ENCODE measurements around the gene MRGPRE. TPM values are rescaled to one million over a fixed set of nuclear protein-coding genes. Genes with fewer than 3 reads are reported as not detected.
A peak's percentile ranks its signal among the peaks of the same experiment; 100 is the strongest.
"Not testable (repeated sequence)": the region's sequence is repeated elsewhere in the genome, so short reads cannot be mapped to it uniquely, and the experiment has no call there.

MRGPRE gene, protein sequence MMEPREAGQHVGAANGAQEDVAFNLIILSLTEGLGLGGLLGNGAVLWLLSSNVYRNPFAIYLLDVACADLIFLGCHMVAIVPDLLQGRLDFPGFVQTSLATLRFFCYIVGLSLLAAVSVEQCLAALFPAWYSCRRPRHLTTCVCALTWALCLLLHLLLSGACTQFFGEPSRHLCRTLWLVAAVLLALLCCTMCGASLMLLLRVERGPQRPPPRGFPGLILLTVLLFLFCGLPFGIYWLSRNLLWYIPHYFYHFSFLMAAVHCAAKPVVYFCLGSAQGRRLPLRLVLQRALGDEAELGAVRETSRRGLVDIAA
- total RNA-seq (1 to 10 TPM in 1 of 2 donors, under 1 TPM in 1; 0.33 to 6.6 TPM), polyA plus RNA-seq (ENCODE audit: insufficient read length in 2 of 2) (1 to 10 TPM; 1.3 to 1.5 TPM)
- long read RNA-seq, donor 1: 0 reads
- long read RNA-seq, donor 2: 0 reads
- long read RNA-seq, donor 3: 0 reads
- long read RNA-seq, donor 4: 0 reads

DNA sequence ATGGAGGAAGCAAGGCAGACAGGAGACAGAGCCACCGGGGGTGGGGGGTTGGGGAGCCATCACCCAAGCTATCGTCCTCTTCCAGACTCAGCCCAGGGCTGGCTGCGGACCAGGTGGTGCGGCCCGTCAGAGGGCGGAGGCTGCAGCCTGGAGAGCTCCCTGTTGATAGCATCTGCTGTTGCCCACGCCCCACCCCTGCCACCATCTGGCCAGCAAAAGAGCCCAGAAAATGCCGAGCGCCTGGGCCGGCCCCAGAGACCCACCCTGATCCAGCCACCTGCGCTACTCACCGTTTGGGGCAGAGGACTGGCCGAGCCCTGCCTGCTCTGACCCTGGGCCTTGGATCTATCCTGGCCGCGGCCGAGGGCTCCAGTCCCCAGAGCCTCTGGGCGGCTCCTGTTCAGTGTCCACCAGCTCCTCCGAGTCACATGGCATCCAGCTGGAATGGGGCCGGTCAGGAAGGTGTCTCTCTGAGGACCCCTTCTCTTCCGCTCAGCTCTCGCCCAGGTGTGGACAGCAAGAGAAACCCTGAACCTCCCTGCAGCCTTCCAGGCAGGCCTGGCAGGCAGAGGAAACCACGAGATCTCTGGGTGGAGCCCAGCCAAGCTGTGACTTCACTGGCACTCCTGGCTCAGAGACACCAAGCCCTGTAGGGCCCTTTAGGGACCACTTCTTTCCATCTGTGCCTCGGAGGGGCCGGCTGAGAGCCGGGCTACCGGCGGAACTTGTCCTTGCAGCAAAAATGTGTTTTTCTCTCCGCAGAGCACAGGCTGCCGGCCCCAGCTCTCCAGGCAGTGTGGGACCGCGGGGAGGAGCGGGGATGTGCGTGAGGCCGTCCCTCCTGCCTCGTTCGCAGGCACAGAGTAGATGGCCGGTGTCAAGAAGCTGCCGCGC lies at the start of gene MRGPRE:
Gene MRGPRE (minus strand): TSS at position 567 of the 894 bp plus-strand sequence. CDS start 3,618 bp downstream, outside the sequence.
- Histone ChIP-seq H3K4me3 (ENCODE audit: low read depth, low read length) (no peak within 1 kb of the TSS), H3K4me1 (ENCODE audit: control insufficient read depth, insufficient read depth, low read length) (peaks cover 11% of the 10 kb centered on the region), H3K27ac (ENCODE audit: low read depth, low read length) (no peak within 1 kb of the TSS), H3K9me3 (ENCODE audit: control insufficient read depth, insufficient read depth, low read length) (no peaks in the 10 kb centered on the region), H3K36me3 (ENCODE audit: control insufficient read depth, insufficient read depth, low read length) (peaks cover 11% of the 10 kb centered on the region), H3K27me3 (ENCODE audit: control insufficient read depth, insufficient read depth, low read length) (no peaks in the 10 kb centered on the region)
- DNase-seq (ENCODE audit: low read depth in 4 of 6, low spot score in 6 of 6): peak in 2 of 6 donors; percentile 5 to 76
- 63% methylated on average over 39 of the region's 39 CpGs for WGBS (ENCODE audit: insufficient coverage)

DNA sequence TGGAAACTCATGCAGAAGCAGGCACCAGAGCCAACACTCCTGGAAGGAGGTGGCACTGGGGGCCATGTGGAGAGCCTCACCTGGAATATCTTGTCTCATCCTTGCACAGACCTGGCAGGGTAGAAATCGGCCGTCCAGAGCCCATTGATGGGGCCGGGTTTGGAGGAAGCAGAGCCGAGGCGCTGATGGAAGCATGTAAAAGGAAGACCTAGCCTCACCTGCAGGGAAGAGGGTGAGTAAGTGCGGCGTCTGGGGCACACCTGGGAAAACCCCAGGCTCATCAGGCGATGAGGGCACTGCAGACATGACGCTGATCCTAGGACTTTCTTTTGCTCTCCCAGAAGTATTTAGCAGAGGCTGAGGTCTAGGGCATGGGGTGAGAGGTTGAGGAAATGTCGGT lies 48.9 kb upstream of the MRGPRE start:
- no CpG with 5 or more reads among the region's 10 CpGs for WGBS (ENCODE audit: insufficient coverage)
- H3K4me3 ChIP-seq (ENCODE audit: low read depth, low read length); DNase-seq (ENCODE audit: low read depth in 4 of 6, low spot score in 6 of 6); H3K9me3 ChIP-seq (ENCODE audit: control insufficient read depth, insufficient read depth, low read length); H3K36me3 ChIP-seq (ENCODE audit: control insufficient read depth, insufficient read depth, low read length); H3K27ac ChIP-seq (ENCODE audit: low read depth, low read length); H3K27me3 ChIP-seq (ENCODE audit: control insufficient read depth, insufficient read depth, low read length); H3K4me1 ChIP-seq (ENCODE audit: control insufficient read depth, insufficient read depth, low read length): not testable (repeated sequence)

DNA sequence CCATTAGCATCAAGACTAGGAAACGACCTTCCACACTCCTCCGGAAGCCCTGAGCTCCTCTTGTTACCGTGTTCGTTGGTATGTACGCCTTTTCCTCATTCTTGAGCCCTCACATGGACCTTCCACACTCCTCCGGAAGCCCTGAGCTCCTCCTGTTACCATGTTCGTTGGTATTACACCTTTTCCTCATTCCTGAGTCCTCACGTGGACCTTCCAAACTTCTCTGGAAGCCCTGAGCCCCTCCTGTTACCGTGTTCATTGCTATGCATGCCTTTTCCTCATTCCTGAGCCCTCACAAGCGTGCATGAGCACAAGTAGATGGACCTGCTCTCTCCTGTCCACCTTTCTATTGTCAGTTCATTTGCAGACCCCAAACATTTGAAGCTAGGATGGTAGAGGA lies 48.4 kb upstream of the MRGPRE start:
- H3K4me3 ChIP-seq (ENCODE audit: low read depth, low read length); H3K27ac ChIP-seq (ENCODE audit: low read depth, low read length); H3K9me3 ChIP-seq (ENCODE audit: control insufficient read depth, insufficient read depth, low read length); DNase-seq (ENCODE audit: low read depth in 4 of 6, low spot score in 6 of 6); H3K27me3 ChIP-seq (ENCODE audit: control insufficient read depth, insufficient read depth, low read length); H3K4me1 ChIP-seq (ENCODE audit: control insufficient read depth, insufficient read depth, low read length); H3K36me3 ChIP-seq (ENCODE audit: control insufficient read depth, insufficient read depth, low read length): not testable (repeated sequence)
- no CpG with 5 or more reads among the region's 10 CpGs for WGBS (ENCODE audit: insufficient coverage)

- H3K4me1 ChIP-seq (ENCODE audit: control insufficient read depth, insufficient read depth, low read length); H3K4me3 ChIP-seq (ENCODE audit: low read depth, low read length); H3K9me3 ChIP-seq (ENCODE audit: control insufficient read depth, insufficient read depth, low read length); H3K36me3 ChIP-seq (ENCODE audit: control insufficient read depth, insufficient read depth, low read length); DNase-seq (ENCODE audit: low read depth in 4 of 6, low spot score in 6 of 6); H3K27ac ChIP-seq (ENCODE audit: low read depth, low read length); H3K27me3 ChIP-seq (ENCODE audit: control insufficient read depth, insufficient read depth, low read length): not testable (repeated sequence)
- no CpG with 5 or more reads among the region's 4 CpGs for WGBS (ENCODE audit: insufficient coverage)
These were observed 46.7 kb upstream of the MRGPRE start for GRCh38 chr11:3278922-3279321.

GRCh38 chr11:3273629-3274028 lies 41.4 kb upstream of the MRGPRE start:
- not testable (repeated sequence) for H3K4me3 ChIP-seq (ENCODE audit: low read depth, low read length); DNase-seq (ENCODE audit: low read depth in 4 of 6, low spot score in 6 of 6); H3K36me3 ChIP-seq (ENCODE audit: control insufficient read depth, insufficient read depth, low read length); H3K4me1 ChIP-seq (ENCODE audit: control insufficient read depth, insufficient read depth, low read length); H3K9me3 ChIP-seq (ENCODE audit: control insufficient read depth, insufficient read depth, low read length); H3K27me3 ChIP-seq (ENCODE audit: control insufficient read depth, insufficient read depth, low read length); H3K27ac ChIP-seq (ENCODE audit: low read depth, low read length)
- WGBS (ENCODE audit: insufficient coverage): no CpG with 5 or more reads among the region's 8 CpGs

- no CpG with 5 or more reads among the region's 7 CpGs for WGBS (ENCODE audit: insufficient coverage)
- DNase-seq (ENCODE audit: low read depth in 4 of 6, low spot score in 6 of 6); H3K27me3 ChIP-seq (ENCODE audit: control insufficient read depth, insufficient read depth, low read length): not testable (repeated sequence)
These were observed 30.3 kb upstream of the MRGPRE start for GRCh38 chr11:3262548-3262947.

DNA sequence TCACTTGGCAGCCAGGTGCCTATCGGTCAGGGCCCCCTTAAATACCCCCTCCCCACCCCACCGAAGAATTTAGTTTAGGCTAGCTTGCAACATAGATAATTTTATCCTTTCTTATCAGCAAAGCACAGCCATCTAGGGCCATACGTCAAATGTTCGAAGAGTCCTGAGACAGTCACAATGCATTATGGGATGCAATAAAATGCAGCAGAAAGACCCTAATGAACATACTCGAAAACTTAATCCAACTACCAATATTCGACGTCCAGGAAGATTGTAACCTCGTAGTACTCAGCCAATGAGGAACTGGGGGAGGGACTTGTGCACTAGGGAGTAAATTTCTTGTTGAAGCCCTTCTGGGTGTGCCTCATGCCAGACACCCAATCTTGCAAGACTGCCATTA lies 29.6 kb upstream of the MRGPRE start:
- H3K27me3 ChIP-seq (ENCODE audit: control insufficient read depth, insufficient read depth, low read length); H3K27ac ChIP-seq (ENCODE audit: low read depth, low read length); H3K9me3 ChIP-seq (ENCODE audit: control insufficient read depth, insufficient read depth, low read length); DNase-seq (ENCODE audit: low read depth in 4 of 6, low spot score in 6 of 6); H3K4me1 ChIP-seq (ENCODE audit: control insufficient read depth, insufficient read depth, low read length); H3K4me3 ChIP-seq (ENCODE audit: low read depth, low read length); H3K36me3 ChIP-seq (ENCODE audit: control insufficient read depth, insufficient read depth, low read length): not testable (repeated sequence)
- no CpG with 5 or more reads among the region's 8 CpGs for whole genome bisulfite sequencing (ENCODE audit: insufficient coverage)

More at GRCh38 chr11:3262548-3262947, 30.3 kb upstream of the MRGPRE start:
- H3K9me3 ChIP-seq (ENCODE audit: control insufficient read depth, insufficient read depth, low read length); H3K4me1 ChIP-seq (ENCODE audit: control insufficient read depth, insufficient read depth, low read length); H3K36me3 ChIP-seq (ENCODE audit: control insufficient read depth, insufficient read depth, low read length); H3K27ac ChIP-seq (ENCODE audit: low read depth, low read length); H3K4me3 ChIP-seq (ENCODE audit: low read depth, low read length): not testable (repeated sequence)

GRCh38 chr11:3257509-3257908 lies 25.3 kb upstream of the MRGPRE start:
- H3K27me3 ChIP-seq (ENCODE audit: control insufficient read depth, insufficient read depth, low read length); H3K27ac ChIP-seq (ENCODE audit: low read depth, low read length); H3K4me1 ChIP-seq (ENCODE audit: control insufficient read depth, insufficient read depth, low read length); H3K36me3 ChIP-seq (ENCODE audit: control insufficient read depth, insufficient read depth, low read length); H3K9me3 ChIP-seq (ENCODE audit: control insufficient read depth, insufficient read depth, low read length); DNase-seq (ENCODE audit: low read depth in 4 of 6, low spot score in 6 of 6); H3K4me3 ChIP-seq (ENCODE audit: low read depth, low read length): not testable (repeated sequence)
- 100% methylated on average over 1 of the region's 1 CpG for WGBS (ENCODE audit: insufficient coverage)

GRCh38 chr11:3255241-3255640 lies 23.0 kb upstream of the MRGPRE start:
- not testable (repeated sequence) for H3K27me3 ChIP-seq (ENCODE audit: control insufficient read depth, insufficient read depth, low read length); H3K9me3 ChIP-seq (ENCODE audit: control insufficient read depth, insufficient read depth, low read length); H3K4me1 ChIP-seq (ENCODE audit: control insufficient read depth, insufficient read depth, low read length); H3K36me3 ChIP-seq (ENCODE audit: control insufficient read depth, insufficient read depth, low read length); H3K27ac ChIP-seq (ENCODE audit: low read depth, low read length); DNase-seq (ENCODE audit: low read depth in 4 of 6, low spot score in 6 of 6); H3K4me3 ChIP-seq (ENCODE audit: low read depth, low read length)
- no CpG with 5 or more reads among the region's 12 CpGs for WGBS (ENCODE audit: insufficient coverage)
